Pulmonary artery endothelial cell (primary cell): ENCODE measurements around the gene PCNT. TPM values are rescaled to one million over a fixed set of nuclear protein-coding genes. Genes with fewer than 3 reads are reported as not detected.
"Not testable (repeated sequence)": the region's sequence is repeated elsewhere in the genome, so short reads cannot be mapped to it uniquely, and the experiment has no call there.

Experiments used
- DNase-seq: peaks from one replicate; pipeline ENCODE4 v3.0.0-alpha.2; 2011; ENCODE audit warnings: low read depth, low spot score
- total RNA-seq: library from RNA; depleted of rRNA; stranded (reverse); fragments of >200 nt; gene quantifications from 2 replicates; pipeline ENCODE4 v1.2.3, GENCODE V29; 2014

The PCNT gene
- total RNA-seq, 1 donor from 2014 or later, result 18.1 TPM

- no peak for DNase-seq
Measured at GRCh38 chr21:46304437-46304836, 19.5 kb upstream of the PCNT start.

- DNase-seq, result no peak
Measured at GRCh38 chr21:46304955-46305354, 19.0 kb upstream of the PCNT start.

GRCh38 chr21:46307625-46308024, 16.3 kb upstream of the PCNT start:
- no peak for DNase-seq

GRCh38 chr21:46308431-46308830, 15.5 kb upstream of the PCNT start:
- DNase-seq, result no peak

GRCh38 chr21:46310260-46310659, 13.7 kb upstream of the PCNT start:
- DNase-seq, result not testable (repeated sequence)

- no peak for DNase-seq
Measured at GRCh38 chr21:46311568-46311967, 12.4 kb upstream of the PCNT start.

GRCh38 chr21:46312949-46313348, 11.0 kb upstream of the PCNT start:
- DNase-seq, result no peak

- no peak for DNase-seq
Measured at GRCh38 chr21:46314441-46315020, 9.4 kb upstream of the PCNT start.

- no peak for DNase-seq
Measured at GRCh38 chr21:46316708-46317324, 7.1 kb upstream of the PCNT start.

GRCh38 chr21:46317710-46318463, 6.1 kb upstream of the PCNT start:
- DNase-seq, result no peak

GRCh38 chr21:46318464-46318845, 5.5 kb upstream of the PCNT start:
- DNase-seq, result no peak

GRCh38 chr21:46319186-46319585, 4.8 kb upstream of the PCNT start:
- DNase-seq, result no peak

GRCh38 chr21:46320331-46320801, 3.6 kb upstream of the PCNT start:
- DNase-seq, result peak; percentile 27

GRCh38 chr21:46322351-46323226, 1.4 kb upstream of the PCNT start:
- no peak for DNase-seq

- no peak for DNase-seq
Measured at GRCh38 chr21:46323227-46323709, 688 bp upstream of the PCNT start.

- DNase-seq, result peak; percentile 20
Measured at GRCh38 chr21:46324390-46325072, 575 bp downstream of the PCNT start.

- DNase-seq, result no peak
Measured at GRCh38 chr21:46325073-46325912, 1.3 kb downstream of the PCNT start.

GRCh38 chr21:46326110-46326703, 2.3 kb downstream of the PCNT start:
- no peak for DNase-seq

GRCh38 chr21:46327711-46328110, 3.8 kb downstream of the PCNT start:
- no peak for DNase-seq

GRCh38 chr21:46328151-46328550, 4.2 kb downstream of the PCNT start:
- no peak for DNase-seq
